Measurements from ENCODE around the gene KIF20B. TPM values are rescaled to one million over a fixed set of nuclear protein-coding genes. Genes with fewer than 3 reads are reported as not detected.

Gene KIF20B
- total RNA-seq, 6 donors from 2014 or later = 1.0 to 6.7 (median 4.1) TPM

GRCh38 chr10:89693176-89693575, 8.2 kb upstream of the KIF20B start:
- 86 to 94% methylated on average over 5 of the region's 5 CpGs for WGBS, 2 donors
- H3K9me3 ChIP-seq = no peaks in the 10 kb centered on the region
- no peak overlapping the region for H3K27ac ChIP-seq
- no peak for DNase-seq
- ATAC-seq (ENCODE audit: low FRiP score in 2 of 2) = no peak
- no peaks in the 10 kb centered on the region for H3K36me3 ChIP-seq
- H3K4me3 ChIP-seq = no peak overlapping the region
- TF ChIP-seq, protein P1, sequence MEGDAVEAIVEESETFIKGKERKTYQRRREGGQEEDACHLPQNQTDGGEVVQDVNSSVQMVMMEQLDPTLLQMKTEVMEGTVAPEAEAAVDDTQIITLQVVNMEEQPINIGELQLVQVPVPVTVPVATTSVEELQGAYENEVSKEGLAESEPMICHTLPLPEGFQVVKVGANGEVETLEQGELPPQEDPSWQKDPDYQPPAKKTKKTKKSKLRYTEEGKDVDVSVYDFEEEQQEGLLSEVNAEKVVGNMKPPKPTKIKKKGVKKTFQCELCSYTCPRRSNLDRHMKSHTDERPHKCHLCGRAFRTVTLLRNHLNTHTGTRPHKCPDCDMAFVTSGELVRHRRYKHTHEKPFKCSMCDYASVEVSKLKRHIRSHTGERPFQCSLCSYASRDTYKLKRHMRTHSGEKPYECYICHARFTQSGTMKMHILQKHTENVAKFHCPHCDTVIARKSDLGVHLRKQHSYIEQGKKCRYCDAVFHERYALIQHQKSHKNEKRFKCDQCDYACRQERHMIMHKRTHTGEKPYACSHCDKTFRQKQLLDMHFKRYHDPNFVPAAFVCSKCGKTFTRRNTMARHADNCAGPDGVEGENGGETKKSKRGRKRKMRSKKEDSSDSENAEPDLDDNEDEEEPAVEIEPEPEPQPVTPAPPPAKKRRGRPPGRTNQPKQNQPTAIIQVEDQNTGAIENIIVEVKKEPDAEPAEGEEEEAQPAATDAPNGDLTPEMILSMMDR (IDR thresholded peaks at IDR 0.05) = no peak
- no peaks in the 10 kb centered on the region for H3K4me1 ChIP-seq
- H3K27me3 ChIP-seq = no peaks in the 10 kb centered on the region

- no peak overlapping the region for H3K27ac ChIP-seq
- H3K27me3 ChIP-seq = no peaks in the 10 kb centered on the region
- DNase-seq = no peak
- no peak for ATAC-seq (ENCODE audit: low FRiP score in 2 of 2)
- TF ChIP-seq POLR2AphosphoS5 (IDR thresholded peaks at IDR 0.05) (no peak), POLR2A (IDR thresholded peaks at IDR 0.05) (no peak), EP300 (IDR thresholded peaks at IDR 0.05) (no peak)
- TF ChIP-seq, protein P1 (IDR thresholded peaks at IDR 0.05) = no peak
- WGBS, 2 donors = 79 to 89% methylated on average over 3 of the region's 3 CpGs
- H3K4me1 ChIP-seq = no peaks in the 10 kb centered on the region
- H3K9me3 ChIP-seq = no peaks in the 10 kb centered on the region
- no peaks in the 10 kb centered on the region for H3K36me3 ChIP-seq
- no peak overlapping the region for H3K4me3 ChIP-seq
These were observed 6.1 kb upstream of the KIF20B start for GRCh38 chr10:89695307-89695706.

DNA sequence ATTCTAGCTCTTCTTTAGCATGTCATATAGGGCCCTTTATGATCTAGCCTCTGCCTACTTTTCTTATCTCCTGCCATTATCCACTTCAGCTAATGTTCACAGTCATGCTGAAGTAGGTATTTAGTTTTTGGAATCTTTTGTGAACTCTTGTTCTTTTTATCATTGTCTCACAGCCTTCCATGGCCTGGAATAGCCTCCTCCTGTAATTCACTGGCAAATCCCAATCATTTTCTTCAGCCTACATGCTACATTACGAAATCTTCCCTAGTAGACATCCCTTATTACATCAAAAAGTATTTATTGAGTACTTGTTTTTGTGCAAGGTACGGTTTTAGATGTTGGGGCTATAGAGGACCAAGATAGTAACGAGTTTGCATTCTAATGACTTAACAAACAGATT, 3.4 kb upstream of the KIF20B start:
- no peak for ATAC-seq (ENCODE audit: low FRiP score in 2 of 2)
- 74 to 98% methylated on average over 3 of the region's 3 CpGs for WGBS, 2 donors
- TF ChIP-seq, protein P1 (IDR thresholded peaks at IDR 0.05) = no peak
- TF ChIP-seq POLR2AphosphoS5 (IDR thresholded peaks at IDR 0.05) (no peak), EP300 (IDR thresholded peaks at IDR 0.05) (no peak), POLR2A (IDR thresholded peaks at IDR 0.05) (no peak)
- Histone ChIP-seq H3K27ac (no peak overlapping the region), H3K4me1 (peaks cover 7 to 9% (median 8%) of the 10 kb centered on the region in 4 donors), H3K27me3 (no peaks in the 10 kb centered on the region), H3K9me3 (no peaks in the 10 kb centered on the region), H3K36me3 (no peaks in the 10 kb centered on the region), H3K4me3 (no peak overlapping the region)
- no peak for DNase-seq

DNA sequence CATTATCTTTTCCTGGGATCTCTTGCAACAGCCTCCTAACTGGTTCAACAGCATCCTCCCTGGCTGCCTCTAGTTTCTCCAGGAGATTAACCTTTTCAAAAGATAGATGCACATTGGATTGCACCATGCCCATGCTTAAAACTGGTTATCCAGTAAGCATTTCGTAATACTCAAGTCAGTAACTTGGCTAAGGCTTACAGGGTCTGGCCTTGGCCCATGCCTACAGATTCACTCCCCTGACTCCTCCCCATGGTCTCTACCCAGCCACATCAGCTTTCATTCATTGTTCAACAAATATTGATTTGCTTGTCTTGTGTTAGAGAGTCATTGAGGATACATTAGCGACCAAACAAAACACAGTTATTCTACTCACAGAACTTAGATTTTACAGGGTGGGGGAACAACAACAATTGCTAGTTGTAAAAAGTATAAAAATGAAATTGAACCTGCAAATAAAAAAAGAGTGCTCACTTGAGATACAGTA, 1.8 kb upstream of the KIF20B start:
- Histone ChIP-seq H3K36me3 (no peaks in the 10 kb centered on the region), H3K9me3 (no peaks in the 10 kb centered on the region), H3K4me1 (peaks cover 7 to 9% (median 8%) of the 10 kb centered on the region in 4 donors), H3K27me3 (no peaks in the 10 kb centered on the region), H3K27ac (no peak overlapping the region), H3K4me3 (no peak overlapping the region)
- TF ChIP-seq POLR2A (IDR thresholded peaks at IDR 0.05) (no peak), POLR2AphosphoS5 (IDR thresholded peaks at IDR 0.05) (no peak), EP300 (IDR thresholded peaks at IDR 0.05) (no peak)
- TF ChIP-seq, protein P1 (IDR thresholded peaks at IDR 0.05) = no peak
- ATAC-seq (ENCODE audit: low FRiP score in 2 of 2) (no peak), DNase-seq (no peak)
- 90 to 98% methylated on average over 2 of the region's 2 CpGs for WGBS, 2 donors

DNA sequence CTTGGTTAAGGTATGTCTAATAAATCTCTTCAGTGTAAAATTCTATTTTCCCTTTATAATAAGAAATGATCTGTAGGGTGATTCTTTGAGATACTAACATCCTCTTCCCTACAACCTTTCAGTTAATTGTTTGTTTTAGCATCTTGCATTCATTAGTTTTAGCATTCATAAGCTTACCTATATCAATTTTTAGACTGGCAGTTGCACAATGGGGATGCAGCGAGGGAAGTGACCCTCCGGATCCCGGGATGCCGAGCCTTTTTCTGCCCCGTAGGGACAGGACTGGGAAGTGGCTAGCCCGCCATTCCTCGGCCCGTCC, 508 bp upstream of the KIF20B start:
- Histone ChIP-seq H3K4me3 (peak overlapping the region; percentile 53 to 70 (median 67)), H3K4me1 (peaks cover 7 to 9% (median 8%) of the 10 kb centered on the region in 4 donors), H3K9me3 (no peaks in the 10 kb centered on the region), H3K36me3 (no peaks in the 10 kb centered on the region), H3K27ac (peak overlapping the region; percentile 79 to 93 (median 85)), H3K27me3 (no peaks in the 10 kb centered on the region)
- no peak for TF ChIP-seq POLR2AphosphoS5 (IDR thresholded peaks at IDR 0.05)
- TF ChIP-seq, protein P1 (IDR thresholded peaks at IDR 0.05) = no peak
- no peak for TF ChIP-seq POLR2A (IDR thresholded peaks at IDR 0.05)
- TF ChIP-seq EP300 (IDR thresholded peaks at IDR 0.05) = no peak
- 0 to 2% methylated on average over 8 of the region's 8 CpGs for WGBS, 2 donors
- ATAC-seq (ENCODE audit: low FRiP score in 2 of 2) (no peak), DNase-seq (no peak)
